ENCODE data around the gene PI4KA. TPM values are rescaled to one million over a fixed set of nuclear protein-coding genes. Genes with fewer than 3 reads are reported as not detected.
"Not testable (repeated sequence)": the region's sequence is repeated elsewhere in the genome, so short reads cannot be mapped to it uniquely, and the experiment has no call there.

PI4KA gene
- total RNA-seq, 1 donor from 2014 or later, result 79.1 TPM

GRCh38 chr22:20752104-20752741 is 106.4 kb downstream of the PI4KA start:
- no peak for DNase-seq (ENCODE audit: low spot score)

GRCh38 chr22:20751185-20751851 is 107.3 kb downstream of the PI4KA start:
- no peak for DNase-seq (ENCODE audit: low spot score)

GRCh38 chr22:20750461-20751184 is 108.0 kb downstream of the PI4KA start:
- no peak for DNase-seq (ENCODE audit: low spot score)

- DNase-seq (ENCODE audit: low spot score), result no peak
These were observed 109.2 kb downstream of the PI4KA start for GRCh38 chr22:20749453-20749852.

GRCh38 chr22:20748731-20749428 is 109.7 kb downstream of the PI4KA start:
- no peak for DNase-seq (ENCODE audit: low spot score)

GRCh38 chr22:20748082-20748481 is 110.5 kb downstream of the PI4KA start:
- DNase-seq (ENCODE audit: low spot score), result no peak

- no peak for DNase-seq (ENCODE audit: low spot score)
These were observed 111.4 kb downstream of the PI4KA start for GRCh38 chr22:20747223-20747622.

- DNase-seq (ENCODE audit: low spot score), result no peak
These were observed 112.0 kb downstream of the PI4KA start for GRCh38 chr22:20746431-20747189.

- no peak for DNase-seq (ENCODE audit: low spot score)
These were observed 113.5 kb downstream of the PI4KA start for GRCh38 chr22:20745119-20745518.

- DNase-seq (ENCODE audit: low spot score), result no peak
These were observed 114.2 kb downstream of the PI4KA start for GRCh38 chr22:20744456-20744855.

GRCh38 chr22:20742764-20743163 is 115.8 kb downstream of the PI4KA start:
- no peak for DNase-seq (ENCODE audit: low spot score)

GRCh38 chr22:20741634-20742581 is 116.7 kb downstream of the PI4KA start:
- no peak for DNase-seq (ENCODE audit: low spot score)

- no peak for DNase-seq (ENCODE audit: low spot score)
These were observed 117.5 kb downstream of the PI4KA start for GRCh38 chr22:20741008-20741633.

- DNase-seq (ENCODE audit: low spot score), result no peak
These were observed 118.2 kb downstream of the PI4KA start for GRCh38 chr22:20740222-20740951.

- DNase-seq (ENCODE audit: low spot score), result no peak
These were observed 120.1 kb downstream of the PI4KA start for GRCh38 chr22:20738394-20739089.

- DNase-seq (ENCODE audit: low spot score), result not testable (repeated sequence)
These were observed 121.7 kb downstream of the PI4KA start for GRCh38 chr22:20736891-20737290.

- not testable (repeated sequence) for DNase-seq (ENCODE audit: low spot score)
These were observed 123.1 kb downstream of the PI4KA start for GRCh38 chr22:20735356-20736162.
